ENCODE measurements around the gene TMCC1.

GRCh38 chr3:129855832-129856419, 37.6 kb downstream of the TMCC1 start:
- TF ChIP-seq GATA2 (IDR thresholded peaks at IDR 0.05; ENCODE audit: low read depth, low read length) (no peak), GATA3 (IDR thresholded peaks at IDR 0.05; ENCODE audit: low read depth, low read length) (no peak)

All from SH-SY5Y (cell line).